ENCODE measurements around the gene TTLL11.

Gene TTLL11

DNA sequence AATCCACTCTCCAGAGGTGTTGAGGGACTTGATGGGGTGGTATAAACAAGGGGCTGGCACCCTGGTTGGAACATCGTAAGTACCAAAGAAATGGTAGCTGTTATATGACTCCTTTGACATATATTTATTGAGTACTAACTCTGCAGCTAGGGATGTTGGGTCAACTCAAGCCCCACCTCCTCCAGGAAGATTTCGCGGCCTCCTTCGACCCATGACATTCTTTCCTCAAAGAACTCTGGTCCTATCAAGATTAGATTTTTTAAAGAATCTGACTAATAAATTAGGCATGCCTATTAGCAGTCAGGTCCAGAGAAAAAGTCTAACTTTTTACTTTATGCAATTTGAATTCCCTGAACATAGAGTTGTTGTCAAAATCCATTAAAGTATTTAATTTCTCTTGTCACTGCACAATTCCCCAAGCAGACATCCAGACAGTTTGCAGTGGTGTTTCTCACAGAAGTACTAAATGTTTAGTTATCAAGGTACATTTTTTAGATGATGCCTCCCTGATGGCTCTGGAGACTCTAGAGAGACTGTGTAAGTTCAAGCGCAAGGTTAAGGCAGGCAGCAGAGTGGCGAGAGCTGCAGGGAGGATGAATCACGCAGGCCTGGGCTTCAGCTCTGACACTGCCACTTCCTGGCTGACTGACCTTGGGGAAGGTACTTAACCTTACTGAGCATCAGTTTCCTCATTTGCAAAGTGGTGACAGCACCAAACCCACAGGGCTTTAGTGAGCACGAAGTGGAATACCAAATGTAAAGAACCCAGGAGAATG lies 209.6 kb downstream of the TTLL11 start:
- no peak for DNase-seq (ENCODE audit: low read depth in 3 of 3)

DNA sequence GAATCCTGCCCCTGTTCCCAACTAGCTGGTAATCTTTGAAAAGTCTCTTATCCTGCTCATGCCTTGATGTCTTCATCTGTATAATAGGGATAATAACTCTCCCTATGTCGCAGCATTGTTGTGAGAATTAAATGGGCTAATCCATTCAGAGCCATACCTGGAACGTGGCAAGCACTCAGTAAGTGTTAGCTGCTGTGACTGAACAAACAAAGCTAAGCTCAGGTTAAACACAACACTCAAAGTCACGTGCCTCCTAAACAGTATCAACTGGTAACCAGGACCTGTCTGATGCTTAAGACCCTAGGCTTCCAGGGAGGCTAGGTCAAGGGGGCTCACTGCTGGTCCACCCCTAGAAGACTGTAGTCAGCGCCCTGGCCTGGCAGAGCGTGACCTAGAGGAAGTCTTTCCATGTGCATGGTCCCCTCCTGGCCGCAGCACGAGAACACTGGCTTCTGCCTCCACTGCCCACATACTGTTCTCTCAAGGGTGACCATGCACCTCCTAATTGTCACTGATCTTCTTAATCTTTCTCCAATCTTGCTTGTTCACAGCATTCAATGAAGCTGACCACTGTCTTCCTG lies 211.1 kb downstream of the TTLL11 start:
- no peak for DNase-seq (ENCODE audit: low read depth in 3 of 3)

DNA sequence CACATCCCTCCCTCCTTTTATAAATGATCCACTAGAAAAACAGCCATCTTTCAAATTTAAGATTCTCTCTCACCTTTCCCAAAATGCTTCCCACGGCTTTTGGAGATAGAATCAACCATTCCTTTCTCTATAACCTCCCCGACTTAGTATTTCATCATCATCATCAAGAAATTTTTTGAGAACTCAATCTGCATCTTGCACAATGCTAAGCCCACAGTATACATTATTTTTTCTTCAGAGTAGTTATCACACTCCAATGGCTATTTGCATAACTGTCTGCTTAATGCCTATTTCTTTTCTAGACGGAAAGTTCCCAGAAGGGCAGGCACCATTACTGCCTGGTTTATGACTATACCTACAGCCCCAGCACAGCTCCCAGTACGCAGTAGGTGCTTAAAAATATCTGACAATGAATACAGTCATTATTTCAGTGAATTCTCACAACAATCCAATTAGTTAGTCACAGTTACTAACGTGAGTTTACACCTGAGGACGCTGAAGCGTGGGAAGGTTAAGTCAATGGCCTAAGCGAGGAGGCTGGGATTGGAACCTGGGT lies 212.7 kb downstream of the TTLL11 start:
- DNase-seq (ENCODE audit: low read depth in 3 of 3): no peak

DNA sequence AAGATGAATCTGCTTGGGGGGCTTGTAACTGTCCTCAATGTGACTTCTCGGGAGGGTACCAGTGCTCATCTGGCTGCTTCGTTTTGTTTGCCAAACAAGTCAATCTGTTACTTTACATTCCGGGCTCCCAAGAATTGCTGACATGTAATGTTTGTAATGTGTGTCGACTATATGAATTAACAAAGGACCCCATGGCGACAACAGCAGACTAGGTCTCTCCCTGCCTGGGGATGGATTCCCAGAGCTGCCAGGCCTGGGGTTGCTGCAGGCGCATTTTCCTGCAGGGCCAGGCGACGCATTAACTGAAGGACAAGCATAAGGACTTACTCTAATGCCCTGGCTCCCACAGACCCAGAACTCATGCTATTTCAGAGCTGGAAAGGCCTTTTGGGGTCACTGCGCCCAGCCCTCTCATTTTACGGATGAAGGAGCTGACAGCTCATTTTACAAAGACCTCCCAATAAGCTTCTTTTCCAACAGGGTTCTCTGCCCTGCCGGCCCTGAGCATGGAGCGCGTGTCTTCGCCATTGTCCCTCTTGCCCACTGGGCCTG lies 214.8 kb downstream of the TTLL11 start:
- DNase-seq (ENCODE audit: low read depth in 3 of 3): no peak

- no peak for DNase-seq (ENCODE audit: low read depth in 3 of 3)
Observed at GRCh38 chr9:121876658-121877271, 216.3 kb downstream of the TTLL11 start.

DNA sequence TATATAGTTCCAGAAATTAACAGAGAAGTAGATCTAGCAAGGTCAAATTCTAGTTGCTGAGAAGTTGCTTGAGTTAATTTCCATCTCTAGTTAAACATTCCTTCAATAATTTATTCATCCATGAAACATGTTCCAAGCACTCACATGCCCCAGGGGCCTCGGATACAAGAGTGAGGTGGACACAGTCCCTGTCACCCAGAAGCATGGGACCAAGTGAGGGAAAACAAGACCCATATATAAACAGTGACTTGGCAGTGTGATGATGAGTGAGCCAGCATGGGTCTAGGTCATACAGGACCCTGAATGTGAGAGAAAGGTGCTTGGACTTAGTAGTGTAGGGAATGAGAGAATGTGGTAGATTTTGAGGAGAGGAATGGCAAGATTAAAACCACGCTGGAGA lies 216.9 kb downstream of the TTLL11 start:
- DNase-seq (ENCODE audit: low read depth in 3 of 3): no peak

GRCh38 chr9:121874524-121874923 lies 218.6 kb downstream of the TTLL11 start:
- no peak for DNase-seq (ENCODE audit: low read depth in 3 of 3)

DNA sequence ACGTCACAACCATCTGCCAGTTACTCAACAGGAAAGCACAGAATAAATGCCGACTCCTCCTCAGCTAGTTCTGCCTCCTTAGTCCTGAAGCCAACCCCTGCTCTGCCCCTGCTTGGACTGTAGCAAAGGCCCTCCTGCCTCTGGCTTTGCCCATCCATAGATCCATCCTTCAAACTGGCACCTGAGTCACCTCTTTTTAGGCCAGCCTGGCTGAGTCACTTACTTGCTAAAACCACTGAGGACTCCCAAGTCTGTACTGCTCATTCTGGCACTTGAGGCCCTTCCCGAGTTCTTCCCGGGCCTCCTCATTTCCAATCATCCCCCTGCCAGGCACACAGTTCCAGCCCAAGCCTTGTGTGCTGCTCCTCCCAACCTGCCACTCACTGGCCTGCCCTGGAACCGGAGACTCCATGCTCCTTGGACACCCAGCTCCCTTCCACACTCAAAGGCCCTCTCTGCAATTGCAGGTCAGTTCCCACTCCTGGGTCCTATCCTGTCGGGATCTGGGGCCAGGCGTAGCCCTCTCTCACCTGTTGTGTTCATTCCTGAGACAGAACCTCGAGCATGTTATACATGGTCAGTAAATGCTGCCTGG lies 221.6 kb downstream of the TTLL11 start:
- DNase-seq (ENCODE audit: low read depth in 3 of 3): no peak

DNA sequence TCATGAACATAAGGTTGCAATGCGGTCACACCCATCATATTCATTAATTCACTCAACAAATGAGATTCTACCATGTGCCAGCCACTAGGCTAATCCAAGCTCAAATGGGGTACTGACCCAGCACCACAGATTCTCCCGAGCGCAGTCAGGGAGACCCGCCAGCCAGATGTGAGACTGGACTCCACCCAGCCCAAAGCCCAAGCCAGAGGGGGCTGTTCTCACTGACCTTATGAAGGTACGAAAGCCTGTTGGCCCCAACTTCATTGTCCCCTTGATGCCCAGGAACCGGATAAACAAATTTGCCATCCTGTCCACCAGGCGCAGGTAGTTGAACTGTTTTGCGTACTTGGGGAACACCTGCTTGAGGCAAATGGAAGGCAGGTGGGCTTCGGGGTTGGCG lies 222.8 kb downstream of the TTLL11 start:
- DNase-seq (ENCODE audit: low read depth in 3 of 3): no peak

DNA sequence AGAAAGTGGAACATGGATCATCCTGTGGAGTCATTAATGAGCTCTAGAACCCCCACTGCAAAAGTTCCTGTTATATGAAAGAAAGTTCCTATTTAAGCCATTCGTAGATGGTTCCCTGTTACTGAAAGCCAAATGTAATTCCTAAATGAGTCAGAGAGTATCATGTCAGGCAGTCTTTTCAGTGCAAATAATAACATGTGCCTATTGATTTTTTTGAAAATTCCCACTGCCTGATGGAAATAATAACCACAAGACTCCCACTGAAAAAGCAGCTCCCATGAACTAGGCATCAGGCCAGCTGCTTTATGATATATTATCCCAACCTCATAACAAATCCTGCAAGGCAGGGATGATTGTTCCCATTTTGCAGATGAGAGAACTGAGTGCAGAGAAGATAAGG lies 224.5 kb downstream of the TTLL11 start:
- no peak for DNase-seq (ENCODE audit: low read depth in 3 of 3)

DNA sequence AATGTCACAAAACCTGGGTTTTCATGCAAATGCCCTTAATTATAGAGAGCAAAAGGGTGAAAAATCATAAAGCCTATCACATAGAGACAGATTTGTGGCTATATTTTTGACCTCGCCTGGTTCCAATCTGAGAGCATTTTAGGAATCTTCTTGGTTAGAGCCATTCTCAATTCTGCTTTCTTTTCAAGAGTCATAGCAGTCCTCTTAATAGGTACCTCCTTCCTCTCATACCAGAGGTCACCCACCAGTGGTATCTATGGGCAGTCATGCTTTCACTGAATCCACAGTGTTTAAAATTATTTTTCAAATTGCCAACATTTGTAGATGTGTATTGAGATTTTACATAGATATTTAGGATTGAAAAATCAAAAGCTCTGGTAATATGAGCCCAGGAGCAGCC lies 226.2 kb downstream of the TTLL11 start:
- no peak for DNase-seq (ENCODE audit: low read depth in 3 of 3)

DNA sequence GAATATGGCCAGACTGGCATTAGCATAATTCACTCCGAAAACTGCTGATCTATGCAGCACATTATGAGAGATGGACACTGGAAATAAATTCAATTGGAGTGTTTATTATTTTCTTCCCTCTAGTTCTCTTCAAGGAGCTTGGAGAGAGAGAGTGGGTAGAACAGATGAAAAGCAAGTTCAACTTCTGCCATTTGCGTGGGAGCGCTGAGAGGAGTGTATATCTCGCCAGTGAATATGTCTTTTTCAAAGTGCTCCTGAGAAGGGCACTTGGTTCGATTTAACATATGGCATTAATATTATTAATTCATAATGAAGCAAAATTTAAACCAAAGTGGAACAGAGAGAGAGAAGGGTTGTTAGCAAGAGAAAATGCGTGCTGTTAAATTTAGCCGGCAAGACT lies 227.2 kb downstream of the TTLL11 start:
- no peak for DNase-seq (ENCODE audit: low read depth in 3 of 3)

DNA sequence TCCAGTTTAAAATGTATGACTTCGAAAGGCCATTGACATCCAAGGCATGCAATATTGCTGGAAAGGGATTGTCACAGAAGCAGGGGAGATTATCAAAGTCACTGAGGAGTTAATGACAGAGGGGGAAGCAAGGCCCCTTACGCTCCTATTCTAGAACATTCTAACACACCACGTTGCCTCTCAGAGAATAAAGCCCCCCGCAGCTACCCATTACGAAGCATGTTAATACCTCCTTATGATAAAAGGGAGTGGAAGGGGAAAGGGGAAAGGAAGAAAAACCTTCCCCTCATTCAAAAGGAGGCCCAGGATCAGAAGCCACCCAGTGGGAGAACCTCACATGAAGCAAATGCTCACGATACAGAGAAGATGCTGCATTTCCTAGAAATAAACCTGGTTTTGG lies 228.0 kb downstream of the TTLL11 start:
- DNase-seq (ENCODE audit: low read depth in 3 of 3): no peak

GRCh38 chr9:121863955-121864354 lies 229.2 kb downstream of the TTLL11 start:
- DNase-seq (ENCODE audit: low read depth in 3 of 3): no peak

GRCh38 chr9:121862371-121863332 lies 230.5 kb downstream of the TTLL11 start:
- no peak for DNase-seq (ENCODE audit: low read depth in 3 of 3)

DNA sequence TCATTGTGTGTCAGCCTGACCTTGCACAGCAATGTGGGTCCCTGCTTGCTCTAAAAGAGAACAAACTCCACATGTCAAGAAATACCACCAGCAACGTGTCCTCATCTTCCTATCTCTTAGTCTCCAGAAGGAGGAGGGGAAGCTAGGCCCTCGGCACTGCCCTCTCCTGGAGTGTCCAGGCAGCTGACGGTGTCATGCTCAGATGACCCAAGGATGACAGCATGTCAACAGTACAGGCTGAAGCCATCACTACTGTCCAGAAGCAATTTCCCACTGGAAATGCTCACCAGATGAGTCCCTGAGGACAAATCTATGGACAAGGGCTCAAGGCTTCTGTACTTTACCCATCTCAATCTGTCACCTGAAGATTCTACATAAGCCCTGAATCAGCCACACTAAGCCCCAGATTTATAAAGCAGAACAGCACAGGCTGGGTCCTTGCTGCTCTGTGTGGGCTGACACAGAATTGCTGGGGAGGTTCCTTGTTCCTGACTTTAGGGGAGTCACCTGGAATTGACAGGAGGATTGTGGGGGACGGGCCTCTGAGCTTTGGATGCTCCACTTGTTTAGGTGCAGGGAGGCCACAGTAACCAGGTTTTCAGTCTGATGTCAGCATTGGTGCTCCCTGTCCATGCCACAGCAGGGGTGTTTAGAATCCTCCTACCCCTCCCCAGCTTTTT lies 231.5 kb downstream of the TTLL11 start:
- no peak for DNase-seq (ENCODE audit: low read depth in 3 of 3)

- no peak for DNase-seq (ENCODE audit: low read depth in 3 of 3)
Observed at GRCh38 chr9:121860744-121861143, 232.4 kb downstream of the TTLL11 start.

GRCh38 chr9:121860213-121860612 lies 232.9 kb downstream of the TTLL11 start:
- no peak for DNase-seq (ENCODE audit: low read depth in 3 of 3)

GRCh38 chr9:121859646-121860045 lies 233.5 kb downstream of the TTLL11 start:
- DNase-seq (ENCODE audit: low read depth in 3 of 3): no peak

DNA sequence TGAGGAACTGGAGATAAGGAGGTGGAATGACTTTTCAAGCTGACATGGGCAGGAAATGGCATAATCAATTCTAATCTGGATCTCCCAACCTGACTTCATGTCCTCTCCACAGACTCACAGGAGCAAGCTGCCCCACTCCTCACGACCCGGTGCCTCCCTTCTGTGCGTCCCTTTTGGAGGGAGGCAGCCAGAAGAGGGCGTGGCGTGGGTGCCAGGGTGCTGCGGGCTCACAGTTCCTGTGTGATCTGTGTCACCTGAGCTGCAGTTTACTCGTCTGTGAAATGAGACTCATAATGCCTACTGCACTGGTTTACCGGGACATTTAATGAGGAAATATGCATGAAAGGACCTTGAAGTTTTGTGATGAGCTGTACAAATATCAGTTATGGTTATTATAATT lies 234.3 kb downstream of the TTLL11 start:
- DNase-seq (ENCODE audit: low read depth in 3 of 3): no peak

GRCh38 chr9:121857928-121858327 lies 235.2 kb downstream of the TTLL11 start:
- no peak for DNase-seq (ENCODE audit: low read depth in 3 of 3)
